H9 (cell line): ENCODE data around the gene CTXN1. TPM values are rescaled to one million over a fixed set of nuclear protein-coding genes. Genes with fewer than 3 reads are reported as not detected.

Source experiments
- DNase-seq: peaks from one replicate; pipeline ENCODE4 v3.0.0-alpha.2; 2017
- H2AFZ ChIP-seq: one replicate; pipeline ENCODE4 v1.6.1; 2013; ENCODE audit warnings: mild to moderate bottlenecking, low read length, control low read depth, moderate library complexity
- H2AK5ac ChIP-seq: 2 replicates; pipeline ENCODE4 v1.6.1; 2013; ENCODE audit warnings: low read length, control low read depth, mixed read lengths; ENCODE audit not compliant: insufficient read length
- H2BK120ac ChIP-seq: one replicate; pipeline ENCODE4 v1.6.1; 2013; ENCODE audit warnings: low read depth, mild to moderate bottlenecking, low read length, control low read depth, inconsistent platforms; ENCODE audit not compliant: poor library complexity, severe bottlenecking
- H2BK12ac ChIP-seq: 2 replicates; pipeline ENCODE4 v1.6.1; 2013; ENCODE audit warnings: low read length, control low read depth, mixed read lengths, low read depth; ENCODE audit not compliant: insufficient read length
- H2BK15ac ChIP-seq: 2 replicates; pipeline ENCODE4 v1.6.1; 2013; ENCODE audit warnings: low read depth, low read length, control low read depth
- H2BK20ac ChIP-seq: one replicate; pipeline ENCODE4 v1.6.1; 2013; ENCODE audit warnings: low read depth, mild to moderate bottlenecking, low read length, control low read depth, inconsistent platforms; ENCODE audit not compliant: poor library complexity, severe bottlenecking
- H2BK5ac ChIP-seq: 2 replicates; pipeline ENCODE4 v1.6.1; 2013; ENCODE audit warnings: low read length, control low read depth, mixed read lengths; ENCODE audit not compliant: insufficient read length
- H3K14ac ChIP-seq: 2 replicates; pipeline ENCODE4 v1.6.1; 2013; ENCODE audit warnings: low read length, control low read depth; ENCODE audit not compliant: insufficient read depth
- H3K18ac ChIP-seq: 2 replicates; pipeline ENCODE4 v1.6.1; 2013; ENCODE audit warnings: low read depth, mild to moderate bottlenecking, mixed read lengths, low read length, control low read depth; ENCODE audit not compliant: insufficient read length
- H3K23ac ChIP-seq: 2 replicates; pipeline ENCODE4 v1.6.1; 2013; ENCODE audit warnings: low read length, control low read depth, mixed read lengths, low read depth; ENCODE audit not compliant: insufficient read length
- H3K23me2 ChIP-seq: 2 replicates; pipeline ENCODE4 v1.6.1; 2013; ENCODE audit warnings: low read depth, mild to moderate bottlenecking, mixed read lengths, low read length, control low read depth; ENCODE audit not compliant: insufficient read length, poor library complexity, severe bottlenecking
- H3K27ac ChIP-seq: 2 replicates; pipeline ENCODE4 v1.5.1; 2013; ENCODE audit warnings: low read length, control low read depth, mixed read lengths, low read depth; ENCODE audit not compliant: insufficient read length
- H3K27me3 ChIP-seq: 2 replicates; pipeline ENCODE4 v1.6.1; 2013; ENCODE audit warnings: low read length, control low read depth, inconsistent platforms; ENCODE audit not compliant: insufficient read depth
- H3K4ac ChIP-seq: 2 replicates; pipeline ENCODE4 v1.6.1; 2013; ENCODE audit warnings: low read depth, mild to moderate bottlenecking, control low read depth, inconsistent platforms, low read length, moderate library complexity
- H3K4me1 ChIP-seq: 2 replicates; pipeline ENCODE4 v1.6.1; 2013; ENCODE audit warnings: low read length, control low read depth, inconsistent platforms; ENCODE audit not compliant: insufficient read depth
- H3K4me2 ChIP-seq: 2 replicates; pipeline ENCODE4 v1.6.1; 2013; ENCODE audit warnings: low read length, control low read depth, mixed read lengths; ENCODE audit not compliant: insufficient read length, insufficient read depth
- H3K56ac ChIP-seq: 2 replicates; pipeline ENCODE4 v1.6.1; 2013; ENCODE audit warnings: low read depth, mild to moderate bottlenecking, mixed read lengths, low read length, control low read depth; ENCODE audit not compliant: insufficient read length
- H3K79me1 ChIP-seq: 2 replicates; pipeline ENCODE4 v1.6.1; 2013; ENCODE audit warnings: low read depth, mild to moderate bottlenecking, moderate library complexity, low read length, control low read depth, inconsistent platforms; ENCODE audit not compliant: insufficient read depth, poor library complexity, severe bottlenecking
- H3K79me2 ChIP-seq: 2 replicates; pipeline ENCODE4 v1.6.1; 2013; ENCODE audit warnings: low read length, control low read depth, inconsistent platforms; ENCODE audit not compliant: insufficient read depth
- H3K9ac ChIP-seq: 2 replicates; pipeline ENCODE4 v1.6.1; 2013; ENCODE audit warnings: low read length, control low read depth, mixed read lengths; ENCODE audit not compliant: insufficient read length; ENCODE audit errors: extremely low read depth
- H3K9me3 ChIP-seq: one replicate; pipeline ENCODE4 v1.6.1; 2013; ENCODE audit warnings: low read depth, low read length, inconsistent platforms; ENCODE audit not compliant: control insufficient read depth
- H3T11ph ChIP-seq: one replicate; pipeline ENCODE4 v1.6.1; 2013; ENCODE audit warnings: mild to moderate bottlenecking, low read length, control low read depth, inconsistent platforms
- H4K20me1 ChIP-seq: one replicate; pipeline ENCODE4 v1.6.1; 2013; ENCODE audit not compliant: control insufficient read depth, insufficient read length, insufficient read depth
- H4K5ac ChIP-seq: 2 replicates; pipeline ENCODE4 v1.6.1; 2013; ENCODE audit warnings: low read depth, mild to moderate bottlenecking, mixed read lengths, low read length, control low read depth; ENCODE audit not compliant: insufficient read length
- H4K8ac ChIP-seq: replicated peaks from 2 replicates; pipeline ENCODE4 v1.6.1; 2013; ENCODE audit warnings: low read length, control low read depth, mixed read lengths, low read depth; ENCODE audit not compliant: insufficient read length
- H4K91ac ChIP-seq: 2 replicates; pipeline ENCODE4 v1.6.1; 2013; ENCODE audit warnings: low read depth, mild to moderate bottlenecking, moderate library complexity, mixed read lengths, low read length, control low read depth; ENCODE audit not compliant: insufficient read length
- H3K27ac Mint-ChIP-seq, 3 experiments: 2 replicates in 2 of 3; 3 replicates in 1 of 3; pipeline ENCODE4 v1.8.0; 2020 to 2021; ENCODE audit warnings: mixed read lengths in 3 of 3, mild to moderate bottlenecking in 1 of 3, moderate library complexity in 1 of 3
- H3K27me3 Mint-ChIP-seq: 2 replicates; pipeline ENCODE4 v1.8.0; 2021; ENCODE audit warnings: low read depth, mild to moderate bottlenecking, moderate library complexity, mixed read lengths
- H3K36me3 Mint-ChIP-seq, 3 experiments: 2 replicates in 2 of 3; 3 replicates in 1 of 3; pipeline ENCODE4 v1.8.0; 2020 to 2021; ENCODE audit warnings: low read depth in 3 of 3, mixed read lengths in 3 of 3; ENCODE audit not compliant: insufficient read depth in 1 of 3
- H3K4me1 Mint-ChIP-seq, 2 experiments: 2 replicates each; pipeline ENCODE4 v1.8.0; 2020; ENCODE audit warnings: mixed read lengths in 2 of 2
- H3K4me3 Mint-ChIP-seq, 2 experiments: 2 replicates in 1 of 2; 3 replicates in 1 of 2; pipeline ENCODE4 v1.8.0; 2020 to 2021; ENCODE audit warnings: mild to moderate bottlenecking in 2 of 2, mixed read lengths in 2 of 2, moderate library complexity in 1 of 2
- H3K9me3 Mint-ChIP-seq, 2 experiments: 2 replicates in 1 of 2; 3 replicates in 1 of 2; pipeline ENCODE4 v1.8.0; 2020; ENCODE audit warnings: mild to moderate bottlenecking in 2 of 2, mixed read lengths in 2 of 2, moderate library complexity in 1 of 2
- CTCF ChIP-seq: fragments of 200-600 bp; sonication (generic); conservative IDR thresholded peaks from 3 replicates; pipeline ENCODE4 v1.8.0; 2021; ENCODE audit warnings: antibody characterized with exemption, mild to moderate bottlenecking
- WGBS: extraction: QIAGEN DNeasy Blood & Tissue Kit; methylation state at CpG from one replicate; pipeline ENCODE4 v1.1.7; 2013; ENCODE audit warnings: missing lambda C conversion rate, low lambda C conversion rate, mixed read lengths; ENCODE audit not compliant: insufficient read length; ENCODE audit errors: extremely low coverage; 5-methylcytosine and 5-hydroxymethylcytosine counted together
- total RNA-seq: library from RNA; stranded (reverse); gene quantifications from 2 replicates; pipeline ENCODE4 v1.2.1, GENCODE V29; 2021

The CTXN1 gene
- total RNA-seq, 1 experiment from 2014 or later, result 22.7 TPM

- Histone ChIP-seq H3K4ac (no peak overlapping the region), H3K23ac (no peak overlapping the region), H3K9ac (no peak overlapping the region), H2AK5ac (no peak overlapping the region), H3K79me1 (no peaks in the 10 kb centered on the region), H3K23me2 (no peaks in the 10 kb centered on the region), H4K8ac (no peak overlapping the region), H2BK20ac (no peak overlapping the region), H3K56ac (no peak overlapping the region), H4K20me1 (no peaks in the 10 kb centered on the region), H3K9me3 (no peaks in the 10 kb centered on the region), H2BK12ac (no peak overlapping the region), H3K18ac (no peak overlapping the region), H3K4me1 (no peaks in the 10 kb centered on the region), H3K27ac (no peak overlapping the region), H3K27me3 (no peaks in the 10 kb centered on the region), H3K79me2 (no peaks in the 10 kb centered on the region), H4K5ac (no peak overlapping the region), H3K4me2 (no peak overlapping the region), H2AFZ (no peak overlapping the region), H3T11ph (no peak overlapping the region), H2BK15ac (no peak overlapping the region), H3K14ac (no peak overlapping the region), H2BK120ac (no peak overlapping the region), H4K91ac (no peak overlapping the region), H2BK5ac (no peak overlapping the region)
- H3K4me3 Mint-ChIP-seq, result no peak overlapping the region
- TF ChIP-seq CTCF, result peak; percentile 59
- no peaks in the 10 kb centered on the region for H3K9me3 Mint-ChIP-seq
- no CpG with 5 or more reads among the region's 14 CpGs for WGBS
- H3K36me3 Mint-ChIP-seq, result peaks cover 28 to 78% (median 61%) of the 10 kb centered on the region in 3 experiments; a peak in 6 of 7 replicates
- H3K27ac Mint-ChIP-seq, result no peak overlapping the region
- H3K27me3 Mint-ChIP-seq, result no peaks in the 10 kb centered on the region
- peaks cover 0 to 4% of the 10 kb centered on the region in 2 experiments; a peak in 1 of 4 replicates for H3K4me1 Mint-ChIP-seq
- DNase-seq, result no peak
These were observed 7.5 kb upstream of the CTXN1 start for GRCh38 chr19:7933411-7933810.
